Bronchial epithelial cell (primary cell): Measurements from ENCODE around the gene OLIG1. TPM values are rescaled to one million over a fixed set of nuclear protein-coding genes. Genes with fewer than 3 reads are reported as not detected.

ENCODE experiments used
- DNase-seq: peaks from one replicate; pipeline ENCODE4 v3.0.0-alpha.2; 2010; ENCODE audit warnings: low read depth
- FAIRE-seq: peaks from 2 replicates; lab custom pipeline; 2011; peaks lifted over from hg19 to GRCh38; lab: Jason Lieb, UNC
- H3K27me3 ChIP-seq: 2 replicates; pipeline ENCODE4 v1.5.1; 2011; ENCODE audit warnings: low read length; ENCODE audit not compliant: control insufficient read depth, insufficient read depth
- H3K36me3 ChIP-seq: 2 replicates; pipeline ENCODE4 v1.5.1; 2011; ENCODE audit warnings: low read length; ENCODE audit not compliant: control insufficient read depth, insufficient read depth
- H3K4me3 ChIP-seq: 2 replicates; pipeline ENCODE4 v1.5.1; 2011; ENCODE audit warnings: mild to moderate bottlenecking, low read depth, low read length, control low read depth
- CTCF ChIP-seq: IDR thresholded peaks from 2 replicates; pipeline ENCODE4 v1.5.1; 2011; ENCODE audit warnings: mild to moderate bottlenecking, moderate library complexity, low read length, control low read depth, inconsistent platforms; ENCODE audit not compliant: insufficient read depth, severe bottlenecking
- total RNA-seq: library from RNA; depleted of rRNA; stranded (reverse); fragments of >200 nt; gene quantifications from 2 replicates; pipeline ENCODE4 v1.2.1, GENCODE V29; 2014

Gene OLIG1
- total RNA-seq, 1 donor from 2014 or later: not detected

GRCh38 chr21:33071770-33072306 is 1.9 kb downstream of the OLIG1 start:
- no peak for TF ChIP-seq CTCF
- Histone ChIP-seq H3K36me3 (no peaks in the 10 kb centered on the region), H3K4me3 (no peak overlapping the region), H3K27me3 (peaks cover 48% of the 10 kb centered on the region)
- FAIRE-seq (no peak), DNase-seq (no peak)

- DNase-seq: no peak
- H3K27me3 ChIP-seq: peaks cover 44% of the 10 kb centered on the region
- no peak overlapping the region for H3K4me3 ChIP-seq
- FAIRE-seq: no peak
- no peaks in the 10 kb centered on the region for H3K36me3 ChIP-seq
- no peak for TF ChIP-seq CTCF
These were observed 3.7 kb downstream of the OLIG1 start for GRCh38 chr21:33073636-33074035.

GRCh38 chr21:33075128-33075527 is 5.2 kb downstream of the OLIG1 start:
- FAIRE-seq (no peak), DNase-seq (no peak)
- H3K36me3 ChIP-seq: no peaks in the 10 kb centered on the region
- H3K4me3 ChIP-seq: no peak overlapping the region
- peaks cover 39% of the 10 kb centered on the region for H3K27me3 ChIP-seq
- no peak for TF ChIP-seq CTCF

- Histone ChIP-seq H3K36me3 (no peaks in the 10 kb centered on the region), H3K4me3 (no peak overlapping the region), H3K27me3 (peaks cover 38% of the 10 kb centered on the region)
- DNase-seq: no peak
- TF ChIP-seq CTCF: no peak
- FAIRE-seq: no peak
These were observed 5.8 kb downstream of the OLIG1 start for GRCh38 chr21:33075596-33076195.

GRCh38 chr21:33076600-33077329 is 6.8 kb downstream of the OLIG1 start:
- no peak for DNase-seq
- no peak for TF ChIP-seq CTCF
- no peak for FAIRE-seq
- H3K27me3 ChIP-seq: peaks cover 32% of the 10 kb centered on the region
- no peak overlapping the region for H3K4me3 ChIP-seq
- no peaks in the 10 kb centered on the region for H3K36me3 ChIP-seq
